ENCODE measurements around the gene CALR3.
A peak's percentile ranks its signal among the peaks of the same experiment; 100 is the strongest.

The CALR3 gene

DNA sequence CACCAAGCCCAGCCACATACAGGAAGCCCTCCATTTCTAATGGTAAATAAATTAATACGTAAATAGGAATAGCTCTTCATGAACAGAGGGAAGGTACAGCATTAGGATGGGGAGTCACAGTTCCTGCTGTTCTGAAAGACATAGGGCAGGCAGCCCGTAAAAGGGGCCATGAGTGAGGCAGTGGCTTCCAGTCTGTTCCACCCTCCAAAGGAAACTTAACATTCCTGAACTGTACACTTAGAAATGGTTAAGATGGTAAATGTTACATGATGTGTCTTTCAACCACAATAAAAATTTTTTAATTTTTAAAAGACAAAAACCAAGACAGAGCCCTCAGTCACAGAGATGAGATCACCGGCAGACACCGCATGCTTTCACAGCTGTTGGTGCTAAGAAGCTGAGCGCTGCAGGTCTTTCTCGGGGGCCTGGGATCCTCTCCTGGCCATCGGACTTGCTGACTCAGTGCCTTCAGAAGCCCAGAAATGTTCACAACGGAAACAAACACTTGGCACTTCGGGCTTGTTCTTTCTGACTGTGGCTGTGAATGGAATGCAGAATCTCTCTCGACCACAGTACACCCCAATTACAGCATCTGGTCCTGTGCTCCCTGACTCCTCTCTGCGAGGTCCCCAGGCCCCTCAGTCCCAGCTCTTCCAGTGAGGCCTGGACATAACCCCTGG, 60.6 kb downstream of the CALR3 start:
- peak in 34 of 56 donors; percentile 15 to 76 (median 34) for DNase-seq

DNA sequence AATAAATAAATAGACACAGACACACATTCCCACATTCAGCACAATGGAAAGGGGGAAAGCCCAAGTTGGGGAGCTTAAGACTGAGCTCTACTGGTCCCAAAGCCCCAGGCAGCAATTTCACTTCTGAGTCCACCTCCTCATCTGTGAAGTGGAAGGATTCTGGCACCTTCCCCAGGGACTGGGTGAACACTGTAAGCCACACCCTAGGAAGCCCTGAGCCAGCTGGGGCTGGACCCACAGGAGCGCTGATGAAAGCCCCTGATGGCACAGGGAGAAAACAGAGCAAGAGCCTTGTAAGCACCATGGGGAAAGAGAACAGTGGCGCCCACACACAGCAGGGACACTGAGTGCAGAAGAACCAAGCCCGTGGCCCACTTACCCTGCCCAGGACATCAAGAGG, 62.0 kb downstream of the CALR3 start:
- DNase-seq = no peak

DNA sequence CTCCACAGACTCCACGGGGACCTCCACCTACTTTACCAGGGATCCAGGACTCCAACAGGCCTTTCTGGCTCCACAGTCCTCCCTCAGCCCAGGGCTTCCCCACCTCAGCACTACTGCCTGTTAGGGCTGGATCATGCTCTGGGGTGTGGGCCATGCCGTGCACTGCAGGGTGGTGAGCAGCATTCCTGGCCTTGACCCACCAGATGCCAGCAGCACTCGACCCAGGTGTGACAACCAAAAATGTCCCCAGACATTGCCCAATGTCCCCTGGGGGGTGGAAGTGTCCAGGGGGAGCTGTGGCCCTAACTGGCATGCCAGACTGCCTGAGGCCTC, 66.2 kb downstream of the CALR3 start:
- DNase-seq = no peak

DNA sequence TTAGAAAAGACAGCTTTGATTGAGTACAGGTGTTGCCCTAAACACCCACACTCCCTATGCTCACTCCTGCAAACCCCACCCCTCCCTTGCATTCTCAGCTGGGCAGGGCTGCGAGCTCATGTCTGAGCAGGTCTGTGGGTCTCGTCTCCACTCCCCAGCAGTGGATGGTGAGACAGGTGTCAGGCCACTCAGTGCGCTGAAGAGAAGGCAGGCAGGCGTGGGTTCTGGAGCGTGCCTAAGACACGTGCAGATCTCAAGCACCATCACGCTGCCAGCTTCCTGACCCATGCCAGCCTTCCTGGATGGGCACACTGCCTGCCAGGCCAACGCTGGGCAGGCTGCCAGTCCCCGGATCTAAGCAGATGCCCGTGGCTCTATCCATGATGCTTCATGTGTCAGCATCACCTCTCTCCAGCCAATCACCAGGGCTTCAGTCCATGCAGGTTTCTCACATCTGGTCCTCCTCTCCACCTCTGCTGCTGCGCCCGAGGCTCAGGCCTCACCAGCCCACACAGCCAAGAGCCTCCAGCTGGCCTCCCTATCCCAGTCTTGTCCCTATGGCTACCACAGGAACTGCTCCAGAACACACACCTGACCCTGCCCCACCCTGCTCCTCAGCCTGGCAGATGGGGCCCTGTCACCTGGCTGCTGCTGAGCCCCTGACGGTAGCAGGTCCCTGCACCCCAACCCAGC, 66.8 kb downstream of the CALR3 start:
- DNase-seq = peak in 39 of 56 donors; percentile 4 to 68 (median 33)
